ENCODE measurements around the gene SCMH1.
"Not testable (repeated sequence)": the region's sequence is repeated elsewhere in the genome, so short reads cannot be mapped to it uniquely, and the experiment has no call there.

Gene SCMH1

DNA sequence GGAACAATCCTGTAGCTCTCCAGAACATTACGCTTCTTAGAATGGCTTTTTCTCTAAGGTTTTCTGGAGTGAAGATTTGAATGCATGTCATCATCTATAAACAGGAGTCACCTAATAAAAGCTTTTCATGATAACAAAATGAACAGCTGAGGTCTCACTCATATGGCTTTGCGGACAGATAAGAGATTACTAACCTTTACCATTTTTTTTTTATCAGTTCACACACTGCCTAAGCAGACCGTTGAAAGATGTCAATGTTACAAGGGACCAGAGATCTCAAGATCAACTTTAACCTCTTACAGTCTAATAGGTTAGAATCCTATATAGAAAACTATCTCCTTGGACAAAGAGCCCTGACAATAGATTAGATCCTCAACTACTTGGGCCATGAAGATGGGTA is 41.4 kb downstream of the SCMH1 start:
- no peak for DNase-seq

DNA sequence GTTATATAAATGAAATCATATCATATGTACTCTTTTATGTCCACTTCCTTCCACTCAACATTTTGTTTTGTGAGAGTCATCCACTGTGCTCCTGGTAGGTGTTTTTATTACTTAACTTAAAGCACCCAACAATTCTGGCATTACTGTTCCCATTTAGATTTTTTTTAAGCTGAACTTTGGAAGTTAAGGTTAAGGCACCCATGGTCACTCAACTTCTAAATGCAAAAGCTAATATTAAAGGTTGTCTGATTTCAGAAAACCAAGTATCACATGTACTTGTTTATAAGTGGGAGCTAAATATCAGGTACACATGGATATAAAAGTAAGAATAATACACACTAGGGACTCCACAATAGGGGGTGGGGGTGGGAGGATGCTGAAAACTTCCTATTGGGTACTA is 42.7 kb downstream of the SCMH1 start:
- DNase-seq = no peak

DNA sequence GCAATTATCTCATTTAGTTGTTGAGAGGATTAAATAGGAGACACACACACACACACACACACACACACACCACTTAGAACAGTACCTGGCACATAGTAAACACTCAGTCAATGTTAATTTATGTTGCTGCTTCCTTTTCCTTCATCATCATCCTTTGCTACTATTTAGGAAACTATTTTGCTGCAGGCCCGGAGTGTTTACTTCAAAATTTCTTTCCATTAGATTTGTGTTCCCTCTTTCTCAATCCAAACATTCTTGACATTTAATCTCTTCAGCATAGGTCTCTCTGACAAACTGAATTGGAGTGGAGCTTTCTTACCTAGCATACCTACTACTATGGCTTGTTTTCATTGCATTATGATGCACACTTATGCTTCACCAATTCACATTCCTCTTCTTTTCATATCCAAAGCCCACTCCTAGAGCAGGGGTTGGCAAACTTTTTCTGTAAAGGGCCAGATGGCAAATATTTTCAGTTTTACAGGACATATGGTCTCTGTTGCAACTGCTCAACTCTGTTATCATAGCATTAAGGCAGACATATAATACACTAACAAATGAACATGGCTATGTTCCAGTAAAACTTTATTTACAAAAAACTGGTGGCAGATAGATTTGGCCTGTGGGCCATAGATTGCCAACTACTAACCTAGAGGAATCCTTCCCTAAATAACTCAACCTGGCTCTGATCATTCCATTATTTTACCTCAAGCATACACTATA is 49.5 kb downstream of the SCMH1 start:
- DNase-seq = no peak

DNA sequence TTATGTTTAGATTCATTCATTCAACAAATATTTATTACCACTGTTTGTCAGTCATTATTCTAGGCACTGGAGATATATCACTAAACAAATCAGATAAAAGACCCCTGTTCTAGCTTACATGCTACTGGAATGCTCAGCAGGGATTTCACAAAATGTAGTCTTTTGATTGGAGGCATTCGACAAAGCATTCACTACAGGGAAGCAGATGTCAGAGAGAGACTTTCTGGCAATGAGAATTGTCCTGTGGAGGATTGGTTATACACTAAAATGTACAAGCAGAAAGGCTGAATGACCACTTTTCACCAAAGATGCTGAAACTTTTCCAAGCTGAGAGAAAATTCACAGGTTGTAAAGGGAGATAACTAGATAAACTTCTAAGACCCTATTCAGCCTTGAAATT is 57.7 kb downstream of the SCMH1 start:
- no peak for DNase-seq

DNA sequence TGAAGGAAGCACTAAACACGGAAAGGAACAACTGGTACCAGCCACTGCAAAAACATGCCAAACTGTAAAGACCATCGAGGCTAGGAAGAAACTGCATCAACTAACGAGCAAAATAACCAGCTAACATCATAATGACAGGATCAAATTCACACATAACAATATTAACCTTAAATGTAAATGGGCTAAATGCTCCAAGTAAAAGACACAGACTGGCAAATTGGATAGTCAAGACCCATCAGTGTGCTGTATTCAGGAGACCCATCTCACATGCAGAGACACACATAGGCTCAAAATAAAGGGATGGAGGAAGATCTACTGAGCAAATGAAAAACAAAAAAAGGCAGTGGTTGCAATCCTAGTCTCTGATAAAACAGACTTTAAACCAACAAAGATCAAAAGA is 63.9 kb downstream of the SCMH1 start:
- not testable (repeated sequence) for DNase-seq

DNA sequence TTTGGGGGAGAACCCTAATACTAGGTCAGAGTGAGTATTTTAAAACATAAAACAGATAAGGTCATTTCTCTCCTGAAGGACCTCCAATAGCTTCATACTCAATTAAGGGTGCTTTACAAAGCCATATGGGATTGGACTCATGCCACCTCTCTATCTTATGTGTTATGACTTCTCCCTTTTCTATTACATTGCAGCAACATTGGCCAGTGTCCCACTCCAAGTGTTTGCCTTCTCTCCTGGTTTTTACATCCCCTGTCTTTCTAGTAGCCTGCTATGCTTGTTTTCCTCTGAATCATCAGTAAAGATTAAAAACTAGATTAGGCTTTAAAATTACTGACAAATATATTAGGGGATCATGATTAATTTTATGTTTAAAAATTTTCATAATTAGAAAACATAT is 66.6 kb downstream of the SCMH1 start:
- no peak for DNase-seq

DNA sequence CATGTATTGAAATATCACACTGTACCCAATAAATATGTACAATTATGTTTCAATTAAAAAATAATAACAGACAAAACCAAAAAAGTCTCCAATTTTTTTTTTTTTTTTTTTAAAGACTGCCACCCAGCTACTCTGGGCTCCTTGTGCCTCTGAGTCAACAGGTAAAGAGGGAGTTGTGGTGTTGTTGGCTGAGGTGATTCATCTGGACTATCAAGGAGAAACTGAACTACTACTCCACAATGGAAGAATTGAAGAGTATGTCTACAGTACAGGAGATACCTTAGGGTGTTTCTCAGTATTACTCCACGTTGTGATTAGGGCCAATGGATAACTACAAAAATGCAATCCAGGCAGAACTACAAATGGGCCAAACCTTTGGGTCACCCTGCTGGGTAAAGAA is 67.9 kb downstream of the SCMH1 start:
- DNase-seq = no peak

DNA sequence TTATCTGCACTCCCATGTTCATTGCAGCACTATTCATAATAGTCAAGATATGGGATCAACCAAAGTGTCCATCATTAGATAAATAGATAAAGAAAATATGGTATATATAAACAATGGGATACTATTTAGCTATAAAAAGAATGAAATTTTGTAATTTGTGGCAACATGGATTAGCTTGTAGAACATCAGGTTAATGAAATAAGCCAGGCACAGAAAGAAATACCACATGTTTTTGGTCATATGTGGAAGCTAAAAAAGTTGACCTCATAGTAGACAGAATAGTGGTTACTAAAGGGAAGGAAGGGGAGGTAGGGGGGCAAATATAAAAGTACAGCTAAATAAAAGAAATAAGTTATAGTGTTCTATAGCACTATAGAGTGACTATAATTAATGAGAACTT is 68.5 kb downstream of the SCMH1 start:
- DNase-seq = no peak

DNA sequence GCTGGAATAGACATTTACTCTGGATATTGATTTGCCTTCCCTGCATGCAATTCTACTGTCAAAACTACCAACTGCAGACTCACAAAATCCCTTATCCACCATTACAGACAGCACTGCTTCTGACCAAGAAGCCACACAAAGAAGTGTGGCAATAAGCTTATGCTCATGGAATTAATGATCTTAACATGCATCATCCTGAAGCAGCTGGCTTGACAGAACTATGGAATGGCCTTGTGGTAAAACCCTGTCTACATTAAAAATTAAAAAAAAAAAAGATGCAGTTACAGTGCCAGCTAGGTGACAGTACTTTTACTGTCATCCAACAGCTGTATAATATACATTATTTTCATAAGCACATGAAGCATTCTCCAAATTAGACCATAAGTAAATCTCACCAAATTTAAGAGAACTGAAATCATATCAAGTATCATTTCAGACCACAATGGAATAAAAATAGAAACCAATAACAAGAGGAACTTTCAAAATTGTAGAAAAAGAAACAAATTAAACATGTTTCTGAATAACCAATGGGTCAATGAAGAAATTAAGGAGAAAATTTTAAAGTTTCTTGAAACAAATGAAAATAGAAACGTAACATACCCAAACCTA is 70.7 kb downstream of the SCMH1 start:
- no peak for DNase-seq

DNA sequence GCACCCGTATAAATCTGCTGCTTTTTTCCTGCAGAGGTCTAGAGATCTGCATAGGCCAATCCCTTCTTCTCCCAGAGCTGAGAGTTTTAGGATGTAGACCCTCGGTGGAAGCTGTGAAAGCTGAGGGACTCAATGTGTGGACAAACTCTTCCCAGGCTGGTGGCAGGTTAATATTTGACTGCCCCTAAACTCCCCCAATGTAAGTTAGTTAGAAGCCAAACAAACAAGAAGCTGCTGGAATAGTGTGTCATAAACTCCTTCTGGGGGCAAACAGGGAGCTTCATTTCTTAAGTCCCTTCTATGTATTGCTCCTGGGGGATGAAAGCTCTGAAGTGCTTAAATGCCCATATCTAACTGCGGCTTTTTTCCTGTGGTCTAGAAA is 72.3 kb downstream of the SCMH1 start:
- no peak for DNase-seq

DNA sequence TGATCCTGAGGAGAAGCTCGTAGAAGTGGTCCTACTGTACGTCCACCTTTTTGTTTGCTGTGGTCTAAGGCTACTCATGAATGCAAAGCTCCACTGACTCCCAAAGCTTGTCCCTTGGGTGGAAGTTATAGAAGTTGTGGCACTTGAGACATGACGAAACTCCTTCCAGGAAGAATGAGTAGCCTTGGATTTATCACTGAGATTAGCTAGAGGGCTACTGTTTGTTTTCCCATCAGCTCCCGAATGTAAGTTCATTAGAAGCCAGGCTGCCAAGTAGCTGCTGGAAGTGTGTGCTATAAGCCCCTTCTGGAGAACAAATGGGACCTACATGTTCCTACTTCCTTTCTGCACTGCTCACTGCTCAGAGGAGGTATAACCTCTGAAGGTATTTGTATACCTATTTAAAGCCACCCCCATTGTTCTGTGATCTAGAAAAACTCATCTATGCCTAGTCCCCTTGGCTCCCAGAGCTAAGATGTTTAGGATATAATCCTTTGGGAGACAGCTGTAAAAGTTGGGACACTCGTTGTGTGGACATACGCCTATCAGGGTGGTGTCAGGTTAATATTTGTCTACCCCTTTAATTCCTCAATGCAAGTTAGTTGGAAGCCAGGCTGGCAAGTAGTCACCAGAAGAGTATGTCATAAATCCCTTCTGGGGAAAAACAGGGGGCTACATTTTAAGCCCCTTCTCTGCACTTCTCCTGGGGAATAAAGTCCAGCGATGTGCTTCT is 72.9 kb downstream of the SCMH1 start:
- DNase-seq = no peak

DNA sequence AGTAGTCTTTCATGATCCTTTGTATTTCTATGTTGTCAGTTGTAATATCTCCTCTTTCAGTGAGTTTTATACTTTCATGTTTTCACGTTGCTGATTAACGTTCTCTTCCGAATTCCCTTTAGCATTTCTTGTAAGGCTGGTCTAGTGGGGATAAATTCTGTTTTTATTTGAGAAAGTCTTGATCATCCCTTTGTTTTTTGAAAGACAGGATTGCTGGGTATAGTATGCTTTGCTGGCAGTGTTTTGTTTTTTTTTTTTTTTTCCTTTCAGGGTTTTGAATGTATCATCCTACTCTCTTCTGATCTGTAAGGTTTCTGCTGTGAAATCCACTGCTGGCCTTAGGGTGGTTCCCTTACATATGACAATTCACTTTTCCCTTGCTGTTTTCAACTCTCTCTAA is 74.4 kb downstream of the SCMH1 start:
- DNase-seq = no peak

DNA sequence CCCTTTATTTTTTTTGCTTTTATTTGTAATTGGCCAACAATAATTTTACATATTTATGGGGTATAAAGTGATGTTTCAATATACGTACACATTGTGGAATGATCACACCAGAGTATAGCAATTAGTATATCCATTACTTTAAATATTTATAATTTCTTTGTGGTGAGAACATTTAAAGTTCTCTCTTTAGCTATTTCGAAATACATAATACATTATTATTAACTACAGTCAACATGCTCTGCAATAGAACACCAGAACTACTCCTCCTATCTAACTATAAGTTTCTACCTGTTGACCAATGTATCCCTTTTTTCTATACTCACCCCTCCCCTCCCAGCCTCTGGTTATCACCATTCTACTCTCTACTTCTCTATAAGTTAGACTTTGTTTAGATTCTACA is 77.4 kb downstream of the SCMH1 start:
- no peak for DNase-seq

DNA sequence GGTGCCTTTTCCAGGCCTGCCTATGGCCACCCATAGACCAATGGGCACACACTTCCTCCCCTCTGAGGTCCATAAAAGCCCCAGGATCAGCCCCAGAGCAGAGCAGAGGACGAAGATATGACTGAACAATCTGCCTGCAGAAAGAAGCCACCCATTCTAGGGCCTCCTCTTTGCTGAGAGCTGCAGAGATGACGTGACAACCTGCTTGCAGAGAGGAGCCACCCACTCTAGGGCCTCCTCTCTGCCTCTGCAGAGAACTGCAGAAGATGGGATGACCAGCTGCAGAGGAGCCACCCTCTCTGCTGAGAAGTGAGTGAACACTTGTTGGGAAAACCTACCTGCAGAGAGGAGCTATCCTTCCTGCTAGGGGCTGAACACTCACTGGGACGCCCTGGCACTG is 79.7 kb downstream of the SCMH1 start:
- no peak for DNase-seq

DNA sequence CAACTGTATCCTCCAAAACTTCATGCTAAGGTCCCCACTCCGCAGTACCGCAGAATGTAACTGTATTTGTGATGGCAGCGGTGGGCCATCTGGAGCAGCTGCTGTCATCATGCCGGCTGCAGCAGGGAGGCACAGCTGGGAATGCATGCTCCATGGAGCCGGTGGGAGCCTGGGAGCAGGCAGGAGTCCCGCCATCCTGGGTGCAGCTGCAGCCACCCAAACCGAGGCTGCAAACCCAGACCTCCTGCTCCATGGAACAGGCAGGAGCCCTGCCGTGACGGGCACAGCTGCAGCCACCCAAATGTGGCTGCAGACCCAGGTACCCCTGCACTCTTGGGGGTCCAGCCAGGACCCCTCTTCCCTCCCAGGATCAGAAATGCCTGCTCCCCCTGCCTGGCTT is 80.3 kb downstream of the SCMH1 start:
- no peak for DNase-seq

DNA sequence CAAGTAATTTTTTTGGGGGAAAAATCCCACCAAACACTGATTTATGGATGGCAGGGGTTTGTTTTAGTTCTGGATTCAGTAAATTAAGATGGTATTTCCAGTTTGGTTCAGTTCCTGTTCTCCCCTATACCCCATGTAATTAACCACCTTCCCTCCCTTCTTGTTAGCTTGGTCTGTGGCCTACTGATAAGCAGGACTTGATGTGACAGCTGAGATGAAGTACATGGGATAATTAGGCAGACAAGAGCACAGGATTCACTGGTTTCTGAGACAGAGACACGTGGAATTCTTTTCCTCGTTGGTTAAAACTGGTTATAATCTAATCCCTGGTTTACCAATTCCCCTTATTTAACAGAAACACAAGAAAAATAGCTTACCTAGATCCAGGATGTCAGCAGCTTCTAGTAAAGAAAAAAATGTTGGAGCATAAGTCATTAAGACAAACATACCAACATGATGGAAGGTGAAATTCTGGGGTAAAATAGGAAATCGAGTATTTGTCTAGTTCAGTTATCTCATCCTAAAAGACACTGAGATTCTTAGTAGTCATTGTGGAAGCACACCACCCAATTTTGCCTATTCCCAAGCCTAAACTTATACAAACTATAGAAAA is 81.5 kb downstream of the SCMH1 start:
- DNase-seq = no peak

DNA sequence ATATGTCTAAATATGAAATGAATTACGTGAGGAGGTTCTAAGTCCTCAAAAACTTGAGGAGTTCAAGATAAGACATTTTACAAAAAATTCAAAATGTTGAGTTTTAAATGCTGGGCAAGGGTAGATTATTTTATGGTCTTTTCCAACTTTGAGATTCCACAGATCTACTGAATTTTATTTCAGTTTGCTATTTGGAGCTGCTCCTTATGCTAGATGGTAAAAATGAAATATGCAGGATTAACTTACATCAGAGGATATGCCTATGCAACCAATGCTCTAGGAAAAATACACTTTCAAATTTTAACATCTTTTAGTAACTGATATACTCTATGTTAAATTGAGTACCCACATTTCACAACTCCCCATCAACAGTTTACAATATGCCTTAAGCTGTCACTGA is 83.1 kb downstream of the SCMH1 start:
- DNase-seq = no peak

DNA sequence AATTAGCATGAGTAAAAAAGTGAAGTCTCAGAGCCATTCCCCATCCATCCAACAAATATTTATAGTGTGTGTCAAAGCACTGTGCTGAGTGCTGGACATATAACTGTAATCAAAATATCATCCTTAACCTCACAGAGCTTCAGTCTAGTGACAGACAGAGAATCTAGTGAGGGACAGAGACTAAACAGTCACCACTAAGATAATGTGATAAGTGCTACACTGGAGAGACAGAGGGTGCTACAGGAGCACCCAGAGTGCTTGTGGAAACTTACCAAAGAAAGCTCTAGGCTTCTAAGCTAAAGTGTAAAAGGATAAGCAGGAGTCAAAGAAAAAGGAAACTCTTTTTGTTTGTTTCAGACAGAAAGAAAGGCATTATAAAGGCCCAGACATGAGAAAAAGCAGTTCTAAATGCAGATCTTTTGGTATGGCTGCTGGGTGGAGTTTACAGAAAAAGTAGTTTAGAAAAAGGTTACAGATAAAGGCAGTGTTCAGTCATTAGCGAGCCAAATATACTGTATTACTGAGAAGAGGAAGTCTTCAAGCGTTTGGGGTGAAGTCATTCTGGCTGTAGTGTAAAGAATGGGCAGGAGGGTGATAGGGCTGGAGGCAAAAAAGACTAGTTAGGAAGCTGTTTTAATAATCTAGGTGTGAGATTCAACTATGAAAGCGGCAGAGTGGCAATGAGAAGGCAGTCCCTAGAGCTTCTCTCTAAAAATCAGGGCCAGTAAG is 83.8 kb downstream of the SCMH1 start:
- no peak for DNase-seq

DNA sequence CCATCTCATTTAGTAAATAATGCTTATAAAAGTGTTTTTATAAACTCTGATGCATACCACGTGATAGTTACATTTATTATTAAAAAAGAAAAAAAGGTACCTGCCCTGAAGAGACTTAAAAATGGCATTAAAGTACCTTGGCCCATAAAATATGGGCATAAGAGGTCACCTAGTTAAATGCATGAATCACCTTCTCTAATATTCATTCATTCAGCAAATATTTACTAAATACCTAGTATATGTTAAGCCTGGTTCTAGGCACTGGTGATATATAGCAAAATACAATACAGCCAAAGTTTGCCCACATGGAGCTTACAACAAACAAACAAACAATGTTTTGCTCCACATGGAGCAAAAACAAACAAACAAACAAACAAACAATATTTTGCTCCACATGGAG is 87.0 kb downstream of the SCMH1 start:
- DNase-seq = no peak

DNA sequence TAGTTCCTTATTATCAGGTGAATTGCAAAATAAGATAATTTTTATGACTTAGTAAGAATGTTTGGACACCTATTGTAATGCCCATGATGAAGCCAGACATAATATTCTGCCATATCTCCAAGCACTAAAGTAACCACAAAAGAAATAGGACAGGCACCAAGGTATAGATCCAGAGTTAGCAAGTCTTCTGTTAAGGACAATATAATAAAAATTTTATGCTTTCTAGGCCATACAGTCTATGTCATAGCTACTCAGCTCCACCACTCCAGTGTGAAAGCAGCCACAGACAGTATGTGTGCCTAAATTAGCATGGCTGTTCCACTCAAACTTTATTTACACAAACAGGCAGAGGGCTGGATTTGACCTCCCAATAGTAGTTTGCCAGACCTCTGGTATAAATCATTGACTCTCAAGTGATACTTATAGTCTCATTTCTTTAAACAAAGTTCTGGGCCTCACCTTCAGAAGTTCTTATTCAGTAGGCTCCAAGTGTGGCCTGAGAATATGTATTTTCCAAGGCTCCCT is 88.3 kb downstream of the SCMH1 start:
- no peak for DNase-seq

DNA sequence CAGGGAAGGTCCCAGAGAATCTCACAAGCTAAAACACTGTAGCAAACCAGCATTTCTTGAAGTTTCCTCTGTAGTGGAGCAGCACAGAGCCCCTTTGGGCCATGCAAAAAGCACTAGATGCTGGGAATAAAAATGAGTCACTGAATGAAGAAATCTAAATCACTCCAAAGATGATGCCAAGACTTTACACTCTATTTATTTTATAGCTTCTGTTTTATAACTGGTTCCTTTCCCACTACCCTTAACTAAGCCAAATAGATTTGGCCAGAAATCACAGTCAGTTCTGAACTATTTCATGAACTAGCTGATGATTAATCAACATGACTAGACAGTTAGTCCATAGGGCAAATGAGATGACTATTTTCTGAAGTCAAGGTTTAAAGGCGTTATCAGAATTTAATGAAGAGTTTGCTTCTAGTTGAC is 89.5 kb downstream of the SCMH1 start:
- no peak for DNase-seq

DNA sequence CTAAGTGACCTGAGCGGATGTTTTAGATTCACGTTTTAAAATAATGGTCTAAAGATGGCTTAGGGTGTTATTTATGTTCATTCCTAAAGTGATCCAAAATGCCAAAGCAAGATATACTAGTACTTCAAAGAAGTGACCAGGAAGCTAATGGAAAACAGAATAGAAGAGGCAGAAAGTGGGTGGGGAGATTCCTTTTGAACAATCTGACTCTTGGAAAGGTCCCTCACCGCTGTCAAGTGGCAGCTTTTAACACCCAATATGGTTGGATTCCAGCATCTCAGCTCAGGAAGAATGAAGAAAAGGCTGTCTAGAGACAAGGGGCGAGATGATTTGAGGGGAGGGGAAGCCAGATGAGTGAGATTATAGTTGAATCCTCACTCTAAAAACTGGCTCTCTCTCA is 90.3 kb downstream of the SCMH1 start:
- no peak for DNase-seq

DNA sequence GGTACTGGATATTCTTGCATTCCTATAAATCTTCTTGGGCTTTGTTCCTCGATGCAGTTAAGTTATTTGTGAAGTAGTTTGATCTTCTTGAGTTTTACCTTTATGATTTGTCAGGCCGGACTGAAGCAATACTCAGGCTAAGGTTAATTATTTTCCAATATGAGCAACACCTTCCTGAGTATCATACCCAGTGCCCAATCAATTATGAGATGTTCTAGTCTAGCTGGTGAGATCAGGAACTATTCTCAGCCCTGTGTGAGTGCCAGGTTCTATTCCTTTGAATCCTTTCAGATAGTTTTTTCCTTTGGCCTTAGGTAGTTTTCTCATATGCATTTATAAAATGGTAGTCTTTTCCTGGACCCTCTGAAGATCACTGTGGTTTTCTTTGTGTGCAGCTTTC is 92.5 kb downstream of the SCMH1 start:
- no peak for DNase-seq
